NCI-H128 (cell line): Measurements from ENCODE around the gene UBE3B.

Source experiments
- DNase-seq: peaks from one replicate; lab custom pipeline; 2025; ENCODE audit not compliant: unreplicated experiment; lab: John Stamatoyannopoulos, UW

UBE3B gene

DNA sequence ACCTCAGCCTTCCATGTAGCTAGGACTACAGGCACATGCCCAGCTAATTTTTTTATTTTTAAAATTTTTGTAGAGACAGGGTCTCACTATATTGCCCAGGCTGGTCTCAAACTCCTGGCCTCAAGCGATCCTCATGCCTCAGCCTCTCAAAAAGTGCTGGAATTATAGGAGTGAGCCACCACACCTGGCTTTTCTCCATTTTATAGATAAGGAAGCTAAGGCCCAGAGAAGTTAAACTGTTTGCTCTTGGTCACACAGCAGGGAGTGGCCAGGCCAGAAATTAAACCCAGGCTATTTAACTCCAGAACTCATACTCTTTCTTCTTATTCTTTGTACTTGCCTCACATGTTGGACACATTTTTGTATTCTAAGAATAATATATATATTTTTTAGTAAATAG, 16.5 kb downstream of the UBE3B start:
- DNase-seq: no peak

DNA sequence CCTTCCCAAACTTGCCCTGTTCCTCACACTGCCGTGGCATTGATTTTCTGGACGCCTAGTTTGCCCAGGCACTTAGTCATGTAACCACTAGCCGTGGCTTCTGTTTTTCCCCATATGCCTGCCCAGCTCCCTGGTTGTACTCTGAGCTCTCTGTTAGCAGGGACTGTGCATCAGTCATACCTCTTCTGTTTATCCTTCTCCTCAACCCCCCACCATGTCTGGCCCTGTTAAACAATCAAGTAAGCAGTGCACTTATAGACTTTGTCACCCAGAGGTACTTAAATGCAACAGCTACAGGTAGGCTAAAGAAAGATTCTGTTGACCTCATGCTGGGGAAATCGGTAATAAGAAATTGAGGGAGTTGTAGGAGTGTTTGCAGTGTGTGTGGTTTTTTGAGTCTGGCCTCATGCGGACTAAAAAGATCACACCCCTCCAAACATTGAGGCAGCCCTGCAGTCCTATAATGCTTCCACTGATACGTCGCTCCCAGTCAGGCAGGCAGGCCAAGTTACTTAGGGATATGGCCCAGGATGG, 17.0 kb downstream of the UBE3B start:
- DNase-seq: no peak

DNA sequence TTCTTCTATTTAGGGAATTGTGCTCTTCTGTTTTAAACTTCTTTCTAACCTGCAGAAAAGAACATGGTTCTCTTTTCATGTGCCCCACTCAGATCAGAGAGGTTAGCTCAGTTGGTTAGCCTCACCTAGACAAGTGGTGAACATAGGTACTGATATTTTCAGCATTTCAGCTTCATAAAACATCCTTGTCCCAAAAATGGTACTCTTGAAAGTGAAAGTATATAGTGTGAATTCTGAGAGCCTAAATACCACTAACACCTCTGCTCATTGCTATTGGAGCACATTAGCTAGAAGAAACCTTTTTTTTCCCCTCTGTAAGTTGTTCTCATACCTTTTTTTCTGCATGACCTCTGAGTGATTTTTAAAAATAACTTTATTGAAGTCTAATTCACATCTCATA, 17.6 kb downstream of the UBE3B start:
- DNase-seq: no peak

DNA sequence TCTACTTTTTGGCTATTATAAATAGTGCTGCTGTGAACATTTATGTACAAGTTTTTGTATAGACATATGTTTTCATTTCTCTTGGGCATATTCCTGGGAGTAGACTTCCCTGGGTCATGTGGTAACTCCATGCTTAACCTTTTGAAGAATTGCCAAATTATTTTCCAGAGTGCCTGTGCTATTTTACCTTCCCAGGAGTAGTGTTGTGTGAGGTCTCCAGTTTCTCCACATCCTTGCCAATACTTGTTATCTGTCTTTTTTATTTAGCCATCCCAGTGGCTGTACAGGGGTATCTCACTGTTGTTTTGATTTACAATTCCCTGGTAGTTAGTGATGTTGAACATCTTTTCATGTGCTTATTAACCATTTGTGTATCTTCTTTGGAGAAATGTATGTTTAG, 18.9 kb downstream of the UBE3B start:
- DNase-seq: no peak

DNA sequence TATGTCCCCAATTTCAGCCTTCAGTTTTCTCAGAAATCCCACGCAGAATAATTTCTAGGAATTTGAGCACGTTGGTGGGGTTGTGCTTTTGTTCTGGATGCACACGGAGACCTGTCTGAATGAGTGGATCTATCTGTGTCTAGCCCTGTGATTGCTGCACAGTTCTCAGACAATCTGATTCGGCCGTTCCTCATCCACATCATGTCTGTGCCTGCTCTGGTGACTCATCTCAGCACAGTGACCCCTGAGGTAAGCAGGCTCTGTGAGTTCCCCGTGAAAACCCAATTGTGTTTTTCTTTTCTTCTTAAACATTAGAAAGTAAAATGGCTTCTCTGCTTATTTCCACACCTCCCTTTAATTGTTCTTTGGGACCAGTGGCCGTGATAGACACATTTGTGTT, 20.2 kb downstream of the UBE3B start:
- no peak for DNase-seq

DNA sequence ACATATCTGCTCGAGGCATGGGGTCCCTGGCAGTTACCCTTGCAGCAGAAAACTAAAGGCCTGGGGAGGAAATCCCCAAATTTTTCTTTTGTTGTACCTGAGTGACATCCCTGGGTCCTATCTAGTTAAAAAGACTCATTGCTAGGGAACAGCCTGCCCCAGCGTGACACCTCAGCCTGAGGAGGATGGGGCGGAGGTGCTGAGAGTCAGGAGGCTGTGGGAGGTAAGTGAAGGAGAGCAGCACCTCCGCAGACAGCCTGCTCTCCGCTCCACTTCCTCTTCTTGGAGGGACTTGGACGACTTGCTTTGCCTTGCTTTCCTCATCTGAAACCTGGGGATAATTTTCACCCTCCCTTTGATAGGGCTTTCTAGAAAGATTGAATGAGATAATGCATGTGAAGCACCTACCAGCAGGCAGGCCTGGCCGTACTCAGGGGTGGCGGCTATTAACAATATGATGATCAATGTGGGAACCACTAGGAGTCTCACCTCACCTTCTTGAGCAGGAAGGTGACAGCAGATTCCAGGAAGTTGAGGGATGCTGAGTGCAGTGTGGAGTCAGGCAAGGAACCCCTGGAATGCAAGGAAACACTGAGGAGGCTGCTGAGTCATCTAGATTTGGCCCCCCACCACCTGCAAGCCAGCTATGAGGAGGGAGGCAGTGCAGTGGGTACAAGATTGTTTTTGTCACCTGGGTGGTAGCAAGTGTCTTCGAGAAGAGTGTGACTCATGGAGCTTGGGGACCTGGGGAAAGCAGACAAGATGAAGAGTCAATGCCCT, 23.2 kb downstream of the UBE3B start:
- DNase-seq: no peak

DNA sequence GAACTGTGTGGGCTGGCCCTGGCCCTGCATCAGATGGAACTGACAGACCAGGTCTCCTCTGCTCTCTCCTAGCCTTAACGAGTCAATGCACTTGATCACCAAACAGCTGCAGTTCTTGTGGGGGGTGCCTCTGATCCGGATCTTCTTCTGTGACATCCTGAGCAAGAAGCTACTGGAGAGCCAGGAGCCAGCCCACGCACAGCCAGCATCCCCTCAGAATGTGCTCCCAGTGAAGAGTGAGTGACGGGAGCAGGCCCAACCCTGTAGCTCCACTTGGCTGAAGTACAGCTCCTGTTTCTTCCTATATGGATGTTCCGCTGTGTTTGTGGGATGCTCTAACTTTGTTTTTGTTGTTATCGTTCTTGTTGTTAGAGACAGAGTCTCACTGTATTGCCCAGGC, 23.9 kb downstream of the UBE3B start:
- no peak for DNase-seq

DNA sequence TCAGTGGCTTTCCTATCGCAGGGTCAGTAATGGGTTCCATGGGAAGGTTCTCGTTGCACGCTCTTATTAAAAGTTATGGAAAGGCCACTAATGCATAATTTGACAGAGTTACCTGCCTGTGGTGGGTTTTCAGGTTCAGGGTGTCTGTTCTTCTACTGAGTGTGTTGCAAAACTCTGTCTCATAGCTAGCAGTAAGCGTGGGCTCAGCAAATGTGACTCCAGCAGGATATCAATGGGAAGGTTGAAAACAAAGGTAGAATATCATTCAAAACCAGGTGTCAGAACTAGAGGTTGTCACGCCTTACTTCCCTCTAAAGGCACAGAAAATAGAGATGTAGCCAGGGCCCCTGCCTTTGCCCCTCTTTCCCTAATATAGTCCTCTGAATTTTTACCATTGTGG, 24.9 kb downstream of the UBE3B start:
- no peak for DNase-seq

DNA sequence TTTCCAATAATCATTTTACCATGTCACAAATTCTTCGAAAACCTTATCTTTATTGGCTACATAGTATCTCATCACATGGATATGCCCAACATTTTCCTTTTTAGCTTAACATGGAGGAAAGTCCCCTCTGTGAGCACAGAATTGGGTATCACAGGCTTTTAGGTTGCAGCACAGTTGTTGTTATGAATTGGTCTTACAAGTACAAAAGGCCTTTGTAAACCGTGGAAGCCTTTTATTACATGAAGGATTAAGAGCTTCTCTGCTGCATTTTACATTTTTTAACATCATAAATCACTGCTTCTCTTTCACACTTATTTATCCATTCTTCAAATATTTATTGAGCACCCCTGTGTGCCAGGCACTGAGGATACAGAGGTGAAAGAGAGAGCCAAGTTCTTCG, 26.2 kb downstream of the UBE3B start:
- DNase-seq: no peak

DNA sequence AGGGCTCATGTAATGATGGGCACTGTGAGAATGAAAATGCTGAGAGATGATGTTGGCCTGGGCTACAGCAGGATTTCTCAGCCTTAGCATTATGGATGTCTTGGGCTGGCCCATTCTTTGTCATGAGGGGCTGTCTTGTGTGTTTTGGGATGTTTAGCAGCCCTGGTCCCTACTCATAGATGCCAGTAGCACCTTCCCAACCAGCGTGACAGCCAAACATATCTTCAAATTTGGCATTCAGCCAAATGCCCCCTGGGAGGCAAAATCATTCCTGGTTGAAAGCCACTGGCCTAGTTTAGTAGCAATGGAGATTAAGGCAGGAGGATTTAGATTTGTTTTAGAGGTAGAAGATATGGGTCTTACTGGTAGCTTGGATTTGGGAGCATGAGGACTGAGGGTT, 26.6 kb downstream of the UBE3B start:
- DNase-seq: no peak

DNA sequence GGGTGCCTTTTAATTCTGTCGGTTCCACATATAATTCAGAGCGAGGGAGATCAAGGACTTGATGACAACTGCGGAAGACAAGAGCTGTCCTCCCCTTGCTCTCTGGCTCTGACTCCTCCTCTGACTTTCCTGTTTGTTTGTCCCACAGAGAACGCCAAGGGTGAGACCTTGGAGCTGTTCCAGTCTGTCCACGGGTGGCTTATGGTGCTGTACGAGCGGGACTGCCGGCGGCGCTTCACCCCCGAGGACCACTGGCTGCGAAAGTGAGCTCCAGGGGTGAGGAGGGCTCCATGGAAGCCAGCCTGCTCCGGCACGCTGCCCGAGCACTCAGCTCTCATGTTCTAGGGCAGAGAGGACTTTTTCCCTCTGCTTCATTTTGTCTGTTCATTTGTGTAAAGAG, 32.8 kb downstream of the UBE3B start:
- peak; percentile 70 for DNase-seq

DNA sequence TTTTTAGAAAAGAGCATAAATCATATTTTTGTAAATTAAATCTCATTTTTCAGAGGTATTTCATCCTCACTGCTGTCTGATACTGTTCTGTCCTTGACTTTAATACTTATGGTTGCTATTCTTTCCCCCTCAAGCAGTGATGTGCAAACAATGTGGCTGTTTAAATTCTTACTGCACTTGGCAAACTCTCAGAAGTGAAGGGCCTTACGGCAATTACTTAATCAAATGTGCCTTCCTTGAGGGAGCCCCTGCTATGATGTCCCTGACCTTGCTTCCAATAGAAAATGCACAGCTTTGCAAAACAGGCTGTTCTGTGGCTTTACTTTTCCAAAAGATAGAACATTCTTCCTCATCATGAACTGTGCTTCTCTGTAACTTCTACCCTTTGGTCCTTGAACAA, 35.2 kb downstream of the UBE3B start:
- no peak for DNase-seq

DNA sequence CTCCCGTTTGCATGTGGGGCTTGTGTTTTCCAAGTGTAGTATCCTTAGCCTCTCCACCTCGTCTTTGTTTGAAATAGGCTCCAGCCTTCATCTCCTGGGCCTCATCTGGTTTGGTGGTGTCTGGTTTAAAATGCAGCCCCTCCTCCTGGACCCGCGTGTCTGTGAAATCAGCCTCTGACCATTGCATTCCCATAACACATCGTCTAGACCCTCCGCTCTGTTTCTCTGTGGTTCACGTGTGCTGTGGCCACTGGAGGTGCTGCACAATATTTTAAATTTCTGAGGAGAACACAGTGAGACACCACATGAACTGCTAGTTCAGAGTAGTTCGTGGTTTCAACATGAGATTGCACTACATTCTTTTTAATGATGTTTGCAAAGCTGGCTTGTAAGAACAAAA, 35.6 kb downstream of the UBE3B start:
- no peak for DNase-seq

DNA sequence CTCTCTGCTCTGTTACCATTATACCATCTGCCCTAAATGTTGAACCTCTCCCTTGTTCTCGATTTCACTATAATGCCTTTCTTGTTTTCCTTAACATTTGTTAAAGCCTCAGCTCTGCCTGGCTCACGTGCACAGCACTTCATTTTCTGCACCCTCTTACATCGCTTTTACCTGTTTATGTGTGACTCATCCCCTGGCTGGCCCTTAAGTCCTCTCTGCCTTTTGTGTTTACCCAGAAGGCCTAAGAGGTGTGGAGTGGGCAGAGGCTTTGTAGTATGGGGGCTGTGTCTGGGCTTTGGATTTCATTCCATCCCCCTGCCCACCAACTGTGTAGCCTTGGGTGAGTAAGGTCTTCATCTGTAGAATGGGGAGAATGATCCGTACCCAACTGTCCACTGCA, 36.5 kb downstream of the UBE3B start:
- DNase-seq: no peak

DNA sequence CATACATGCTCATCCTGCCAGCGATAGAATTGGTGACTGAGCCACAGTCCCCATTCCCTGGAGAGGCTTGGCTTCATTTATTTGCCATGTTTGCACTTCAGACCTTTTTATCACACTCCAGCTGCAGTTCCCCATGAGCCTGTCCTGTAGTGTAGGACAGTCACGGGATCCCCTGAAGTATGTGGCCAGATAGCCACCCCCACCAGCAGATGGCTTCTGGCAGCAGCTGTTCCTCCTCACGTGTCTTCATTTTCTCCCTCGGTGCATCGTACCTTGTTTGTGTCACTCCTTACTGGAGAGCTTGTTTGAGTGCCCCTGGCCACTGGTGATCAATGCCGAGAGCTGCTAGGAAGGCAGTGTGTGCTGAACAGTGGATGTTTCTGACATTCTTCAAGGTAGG, 40.2 kb downstream of the UBE3B start:
- DNase-seq: no peak

DNA sequence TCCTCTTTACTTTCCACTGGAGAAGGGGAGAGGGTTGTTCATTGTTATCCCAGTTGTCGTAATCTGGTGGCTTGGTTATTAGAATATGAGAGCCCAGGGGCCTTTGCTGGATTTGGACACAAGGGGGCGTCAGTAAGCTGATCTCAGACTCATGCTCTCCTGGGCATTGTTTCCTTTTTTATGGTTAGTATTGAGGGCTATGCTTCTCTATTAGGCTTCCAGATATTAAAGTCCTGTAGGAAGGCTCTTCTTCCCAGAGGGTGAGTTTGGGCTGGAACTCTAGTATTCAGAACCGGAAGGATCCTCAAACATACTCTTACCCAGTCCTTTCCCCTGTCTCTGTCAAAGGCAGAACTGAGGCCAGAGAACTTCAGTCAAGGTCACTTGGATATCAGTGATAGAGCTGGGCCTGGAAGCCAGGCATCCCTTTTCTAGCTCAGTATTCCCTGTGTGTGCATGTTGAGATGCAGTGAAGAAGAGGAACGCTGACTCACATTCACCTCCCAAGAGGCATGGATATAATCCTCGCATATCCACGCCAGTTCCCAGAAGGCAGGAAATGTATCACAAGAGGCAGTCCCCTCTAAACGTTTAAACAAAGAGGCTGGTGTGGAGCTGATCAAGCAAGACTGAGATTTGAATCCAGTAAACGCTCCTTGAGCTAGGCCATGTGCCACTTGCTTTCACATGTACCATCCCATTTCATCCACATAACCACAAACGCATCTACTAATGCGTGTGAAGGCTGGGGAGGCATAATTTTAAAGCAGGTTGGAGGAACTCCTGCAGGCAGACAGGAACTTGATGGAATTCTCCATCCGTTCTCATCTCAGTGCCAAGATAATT, 41.6 kb downstream of the UBE3B start:
- peak; percentile 43 for DNase-seq

DNA sequence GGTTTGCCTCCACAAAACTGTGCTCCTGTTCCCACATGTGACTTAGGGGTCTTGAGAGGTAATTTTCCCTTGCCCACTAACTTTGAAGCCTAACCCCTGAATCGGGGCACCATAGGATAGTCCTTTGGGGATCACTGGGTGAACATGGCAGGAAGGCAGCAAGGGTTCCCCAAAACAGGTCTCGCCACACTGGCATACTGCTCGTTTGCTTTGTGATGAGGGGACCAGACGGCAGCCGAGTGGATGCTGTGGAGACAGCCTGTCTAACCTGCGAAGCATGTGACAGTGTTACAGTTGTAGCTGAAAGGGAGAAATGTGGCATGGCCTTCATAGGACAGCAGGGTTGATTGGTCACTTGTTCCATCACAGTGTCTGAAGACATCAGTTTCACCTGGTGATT, 42.4 kb downstream of the UBE3B start:
- no peak for DNase-seq

DNA sequence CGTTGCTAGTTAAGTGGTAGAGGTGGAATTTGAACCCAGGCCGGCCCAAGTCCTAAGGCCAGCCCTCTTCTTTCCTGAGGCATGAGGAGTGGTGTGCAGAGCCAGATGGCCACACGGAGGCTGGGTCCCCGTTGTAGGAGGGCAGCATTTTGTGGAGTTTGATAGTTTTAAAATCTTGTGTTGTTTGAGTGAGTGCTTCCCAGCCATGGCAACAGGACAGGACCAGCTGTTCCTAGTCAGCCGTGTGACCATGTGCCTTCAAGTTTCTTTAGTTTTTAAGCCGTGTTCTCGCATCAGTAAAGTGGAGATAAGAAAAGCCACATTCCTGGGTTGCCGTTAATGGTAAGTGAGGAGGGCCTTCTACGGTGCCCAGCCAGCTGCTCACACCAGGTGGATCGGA, 44.4 kb downstream of the UBE3B start:
- no peak for DNase-seq

DNA sequence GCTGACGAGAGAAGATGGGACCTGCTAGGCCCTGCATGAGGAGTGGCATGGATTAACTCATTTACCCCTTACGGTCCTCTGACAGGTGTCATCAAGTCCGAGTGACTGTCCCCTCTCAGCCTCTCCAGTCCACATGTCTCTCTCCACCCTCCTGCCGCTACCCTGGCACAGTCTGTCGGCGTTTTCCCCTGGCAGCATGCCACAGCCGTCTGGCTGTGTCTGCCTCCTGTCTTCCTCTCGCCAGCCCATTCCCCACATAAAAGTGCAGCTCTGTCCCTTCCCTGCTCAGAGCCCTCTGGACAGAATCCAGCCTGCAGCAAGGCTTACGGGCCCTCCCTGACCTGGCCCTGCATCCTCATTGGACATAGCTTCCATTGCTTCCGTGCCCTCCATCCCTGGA, 45.6 kb downstream of the UBE3B start:
- DNase-seq: no peak

DNA sequence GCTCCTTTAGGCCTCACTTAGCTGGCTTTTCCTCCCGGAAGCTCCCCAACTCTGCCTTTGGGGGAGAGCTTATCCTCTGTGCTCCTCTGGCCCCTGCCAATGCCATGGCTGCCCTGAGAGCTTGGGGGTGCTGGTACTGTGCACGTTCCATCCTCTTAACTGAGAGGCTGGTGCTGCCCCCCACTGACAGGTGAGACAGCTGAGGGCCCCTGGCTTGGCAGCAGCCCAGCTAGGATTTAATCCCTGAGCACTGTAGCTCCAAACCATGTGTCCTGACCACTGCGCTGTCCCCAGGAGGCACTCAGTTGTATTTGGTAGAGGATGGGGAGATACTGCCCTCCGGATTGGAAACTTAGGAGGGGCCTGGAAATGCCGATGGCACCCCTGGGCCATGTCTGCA, 46.1 kb downstream of the UBE3B start:
- DNase-seq: no peak

DNA sequence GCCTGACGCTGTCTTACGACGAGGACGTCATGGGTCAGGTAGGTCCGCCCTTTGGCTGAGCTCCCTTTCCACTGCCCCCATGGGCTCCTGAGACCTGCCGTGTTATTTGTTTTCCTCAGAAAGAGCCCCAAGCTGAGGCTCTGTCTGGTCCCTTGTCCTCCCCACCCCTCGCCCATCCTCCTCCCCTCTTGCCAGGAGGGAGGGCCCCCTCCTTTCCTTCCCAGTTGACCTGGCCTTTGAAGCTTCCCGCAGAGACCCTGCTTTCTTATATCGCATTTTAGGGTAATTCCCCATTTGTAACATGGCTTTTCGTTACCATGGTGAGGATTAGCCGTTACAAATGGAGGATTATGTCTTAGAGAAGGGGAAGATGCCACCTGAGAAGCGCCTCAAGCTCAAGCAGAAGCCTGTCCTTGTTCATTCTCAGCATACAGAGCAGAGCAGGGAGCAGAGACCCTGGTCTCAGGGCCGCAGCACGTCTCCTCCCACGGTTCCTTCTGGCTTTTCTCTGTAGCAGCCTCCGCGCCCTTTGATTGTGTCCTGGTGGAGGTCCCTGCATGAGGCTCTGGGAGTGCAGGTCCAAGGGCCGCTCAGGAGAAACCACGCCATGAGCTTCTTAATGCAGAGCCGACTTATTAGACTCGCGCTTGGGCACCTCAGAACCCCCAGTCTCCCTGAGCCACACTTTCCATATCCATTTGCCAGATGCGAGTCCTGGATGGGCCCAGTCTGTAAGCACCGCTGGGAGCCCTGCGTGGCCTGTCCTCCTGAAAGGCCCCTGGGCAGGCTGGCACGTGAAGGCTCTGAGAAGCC, 47.2 kb downstream of the UBE3B start:
- DNase-seq: no peak

DNA sequence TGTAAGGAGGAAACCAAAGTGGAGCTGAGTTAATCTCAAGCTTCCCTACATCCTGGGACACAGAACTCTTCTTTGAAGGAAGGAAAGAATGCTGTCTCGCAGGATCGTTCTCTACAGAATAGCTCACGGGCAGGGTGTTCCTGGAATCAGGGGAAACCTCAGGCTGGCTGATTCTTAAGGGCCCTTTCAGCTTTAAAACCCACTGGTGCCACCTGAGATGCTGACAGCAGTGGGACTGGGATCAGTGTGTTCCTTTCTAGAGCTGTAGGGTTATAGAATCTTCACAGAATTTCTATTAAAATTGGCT, 47.8 kb downstream of the UBE3B start:
- DNase-seq: no peak
